Lung (tissue), 12 donors: ENCODE data around the gene MED12L. TPM values are rescaled to one million over a fixed set of nuclear protein-coding genes. Genes with fewer than 3 reads are reported as not detected.

Experiments used
- ATAC-seq: fragments of 200-7000 bp; cut with Tn5 transposase; one replicate; pipeline ENCODE4 v1.9.1; 2020; ENCODE audit warnings: moderate number of reproducible peaks; ENCODE audit not compliant: insufficient read depth, low FRiP score
- DNase-seq, 3 donors: peaks; one replicate each; pipeline ENCODE4 v3.0.0-alpha.2; 2013 to 2017
- H3K27ac ChIP-seq, 2 donors: one replicate each; pipeline ENCODE4 v1.5.1; 2013; ENCODE audit warnings: mild to moderate bottlenecking in 2 of 2, moderate library complexity in 2 of 2, control low read depth in 1 of 2, inconsistent platforms in 1 of 2, low read depth in 1 of 2, low read length in 1 of 2
- H3K27me3 ChIP-seq, 3 donors: one replicate each; pipeline ENCODE4 v1.5.1; 2013; ENCODE audit warnings: low read length in 2 of 3; ENCODE audit not compliant: control insufficient read depth in 3 of 3, insufficient read depth in 3 of 3
- H3K36me3 ChIP-seq, 4 donors: one replicate each; pipeline ENCODE4 v1.5.1; 2013; ENCODE audit warnings: low read length in 4 of 4, mild to moderate bottlenecking in 1 of 4, moderate library complexity in 1 of 4; ENCODE audit not compliant: control insufficient read depth in 4 of 4, insufficient read depth in 4 of 4
- H3K4me1 ChIP-seq, 5 donors: one replicate each; pipeline ENCODE4 v1.5.1; 2013; ENCODE audit warnings: low read length in 5 of 5, mild to moderate bottlenecking in 2 of 5, moderate library complexity in 1 of 5; ENCODE audit not compliant: control insufficient read depth in 5 of 5, insufficient read depth in 5 of 5
- H3K4me3 ChIP-seq: one replicate; pipeline ENCODE4 v1.5.1; 2013; ENCODE audit warnings: mild to moderate bottlenecking, control low read depth, moderate library complexity
- H3K9ac ChIP-seq, 2 donors: one replicate each; pipeline ENCODE4 v1.5.1; 2013; ENCODE audit warnings: low read length in 2 of 2, control low read depth in 1 of 2; ENCODE audit not compliant: insufficient read depth in 1 of 2
- H3K9me3 ChIP-seq, 4 donors: one replicate each; pipeline ENCODE4 v1.5.1; 2013; ENCODE audit warnings: low read length in 3 of 4, mild to moderate bottlenecking in 1 of 4, moderate library complexity in 1 of 4; ENCODE audit not compliant: control insufficient read depth in 4 of 4, insufficient read depth in 3 of 4
- CTCF ChIP-seq: IDR thresholded peaks from 2 replicates; pipeline ENCODE4 v1.5.1; 2012; ENCODE audit warnings: mild to moderate bottlenecking; ENCODE audit errors: control extremely low read depth, extremely low read depth
- WGBS, 2 donors: extraction: QIAGEN DNeasy Blood & Tissue Kit; methylation state at CpG; one replicate each; pipeline ENCODE4 v1.1.7; 2013; 5-methylcytosine and 5-hydroxymethylcytosine counted together
- polyA plus RNA-seq, 2 donors: library from polyadenylated mRNA; stranded (reverse); fragments of 200-250 nt; gene quantifications; one replicate each; pipeline ENCODE4 v1.2.1, GENCODE V29; 2013
- total RNA-seq, 2 donors: library from RNA; depleted of rRNA in 1 of 2; stranded (reverse); fragments of >200 nt in 1 of 2; gene quantifications; one replicate each; pipeline ENCODE4 v1.2.1, GENCODE V29; 2014 to 2021
- donor health status: control.
- donor health status: control.
- donor health status: Bipolar disorder and iron deficiency.
- donor health status: healthy.
- donor health status: DM: yes; HTN: yes; CAD: no.

MED12L gene
- total and polyA plus RNA-seq, 4 donors, result 0.02 to 0.82 (median 0.30) TPM

- peaks cover 0 to 2% (median 0%) of the 10 kb centered on the region in 5 donors for H3K4me1 ChIP-seq
Measured at GRCh38 chr3:151171145-151171757, 85.8 kb downstream of the MED12L start.

DNA sequence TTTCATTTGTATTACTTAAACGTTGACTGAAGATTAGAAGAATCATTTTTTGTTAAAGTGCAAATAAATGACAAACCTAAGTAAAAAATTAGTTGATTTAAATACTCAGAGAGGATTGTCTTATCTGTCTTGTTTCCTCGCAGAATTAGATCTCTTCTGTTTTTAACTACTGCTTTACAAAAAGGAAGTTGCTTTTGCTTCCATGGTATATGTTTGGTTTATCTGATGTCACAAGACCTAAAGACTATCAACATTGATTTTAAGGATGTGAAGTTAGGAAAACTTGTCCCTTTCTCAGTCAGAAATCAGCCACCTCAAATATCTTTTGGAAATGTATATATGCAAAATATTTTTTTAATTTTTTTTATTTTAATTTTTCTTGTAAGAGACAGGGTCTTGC, 88.9 kb downstream of the MED12L start:
- DNase-seq (no peak), ATAC-seq (no peak)
- Histone ChIP-seq H3K27ac (no peak overlapping the region), H3K36me3 (no peaks in the 10 kb centered on the region), H3K9ac (no peak overlapping the region), H3K4me3 (no peak overlapping the region), H3K27me3 (no peaks in the 10 kb centered on the region), H3K9me3 (no peaks in the 10 kb centered on the region), H3K4me1 (peaks cover 0 to 2% (median 0%) of the 10 kb centered on the region in 5 donors)
- TF ChIP-seq CTCF, result no peak
- 21 to 36% methylated on average over 2 of the region's 2 CpGs for WGBS, 2 donors

More at GRCh38 chr3:151171145-151171757, 85.8 kb downstream of the MED12L start:
- H3K36me3 ChIP-seq, result no peaks in the 10 kb centered on the region
- no peaks in the 10 kb centered on the region for H3K27me3 ChIP-seq
- no peak overlapping the region for H3K9ac ChIP-seq
- no peak for TF ChIP-seq CTCF
- no peak for ATAC-seq
- no peak overlapping the region for H3K4me3 ChIP-seq
- no peak for DNase-seq
- H3K27ac ChIP-seq, result no peak overlapping the region
- H3K9me3 ChIP-seq, result no peaks in the 10 kb centered on the region
- 11 to 33% methylated on average over 5 of the region's 5 CpGs for WGBS, 2 donors

- H3K27me3 ChIP-seq, result no peaks in the 10 kb centered on the region
- H3K27ac ChIP-seq, result no peak overlapping the region
- no peaks in the 10 kb centered on the region for H3K9me3 ChIP-seq
- H3K4me1 ChIP-seq, result peaks cover 0 to 2% (median 0%) of the 10 kb centered on the region in 5 donors
- no peaks in the 10 kb centered on the region for H3K36me3 ChIP-seq
- DNase-seq, result no peak
- no peak overlapping the region for H3K4me3 ChIP-seq
- ATAC-seq, result no peak
- no peak for TF ChIP-seq CTCF
- WGBS, 2 donors, result 95 to 100% methylated on average over 2 of the region's 2 CpGs
- no peak overlapping the region for H3K9ac ChIP-seq
Measured at GRCh38 chr3:151175952-151176351, 90.5 kb downstream of the MED12L start.
